Neural cell (in vitro differentiated cells): ENCODE measurements around the gene SIX3. TPM values are rescaled to one million over a fixed set of nuclear protein-coding genes. Genes with fewer than 3 reads are reported as not detected.

Source experiments
- H2AFZ ChIP-seq: fragments of 200-600, 300-800 bp; sonication (generic), shearing (Covaris generic); 2 replicates; pipeline ENCODE4 v1.6.0; 2014; ENCODE audit warnings: low read depth, mild to moderate bottlenecking, antibody characterized with exemption, low read length, moderate library complexity
- H3F3A ChIP-seq: fragments of 200-600 bp; shearing (Covaris generic); 2 replicates; pipeline ENCODE4 v1.6.1; 2016; ENCODE audit warnings: mild to moderate bottlenecking, moderate library complexity, mixed read lengths, antibody characterized with exemption, low read length; ENCODE audit not compliant: insufficient read depth, poor library complexity, severe bottlenecking
- H3K27ac ChIP-seq: fragments of 200-600, 300-800 bp; sonication (generic), shearing (Covaris generic); 2 replicates; pipeline ENCODE4 v1.5.1; 2014; ENCODE audit warnings: mild to moderate bottlenecking, low read length, moderate library complexity
- H3K27me3 ChIP-seq: fragments of 300-800, 200-600 bp; sonication (generic), shearing (Covaris generic); 2 replicates; pipeline ENCODE4 v1.6.0; 2014; ENCODE audit warnings: mild to moderate bottlenecking, low read depth, low read length, moderate library complexity; ENCODE audit not compliant: insufficient read depth
- H3K36me3 ChIP-seq: fragments of 300-800, 200-600 bp; sonication (generic), shearing (Covaris generic); 2 replicates; pipeline ENCODE4 v1.5.1; 2014; ENCODE audit warnings: mild to moderate bottlenecking, antibody characterized with exemption, low read length, moderate library complexity; ENCODE audit not compliant: insufficient read depth
- H3K4me2 ChIP-seq: fragments of 300-800, 200-600 bp; sonication (generic), shearing (Covaris generic); 2 replicates; pipeline ENCODE4 v1.6.0; 2014; ENCODE audit warnings: mild to moderate bottlenecking, low read length
- H3K4me3 ChIP-seq: fragments of 300-800, 200-600 bp; sonication (generic), shearing (Covaris generic); 2 replicates; pipeline ENCODE4 v1.5.1; 2014; ENCODE audit warnings: mild to moderate bottlenecking, low read length, moderate library complexity
- H3K79me2 ChIP-seq: fragments of 200-600 bp; shearing (Covaris generic); replicated peaks from 2 replicates; pipeline ENCODE4 v1.6.0; 2014; ENCODE audit warnings: mild to moderate bottlenecking, low read length, moderate library complexity; ENCODE audit not compliant: insufficient read depth
- H3K9ac ChIP-seq: fragments of 300-800, 200-600 bp; sonication (generic), shearing (Covaris generic); 2 replicates; pipeline ENCODE4 v1.6.1; 2016; ENCODE audit warnings: mild to moderate bottlenecking, low read length, mixed read lengths
- H3K9me2 ChIP-seq: fragments of 200-600 bp; shearing (Covaris generic); 2 replicates; pipeline ENCODE4 v1.6.1; 2016; ENCODE audit warnings: mild to moderate bottlenecking, low read length, mixed read lengths; ENCODE audit not compliant: insufficient read depth
- H3K9me3 ChIP-seq: fragments of 200-600, 300-800 bp; sonication (generic), shearing (Covaris generic); 2 replicates; pipeline ENCODE4 v1.6.1; 2016; ENCODE audit warnings: mild to moderate bottlenecking, mixed run types, low read length, moderate library complexity, mixed read lengths
- H4K20me1 ChIP-seq: fragments of 200-600 bp; shearing (Covaris generic); 2 replicates; pipeline ENCODE4 v1.6.1; 2016; ENCODE audit warnings: mild to moderate bottlenecking, mixed run types; ENCODE audit not compliant: insufficient read depth
- CTCF ChIP-seq: fragments of 450-650 bp; IDR thresholded peaks from 2 replicates; pipeline ENCODE4 v1.5.1; 2014; ENCODE audit warnings: antibody characterized with exemption, mild to moderate bottlenecking, moderate library complexity; ENCODE audit not compliant: poor library complexity, severe bottlenecking
- EP300 ChIP-seq: fragments of 450-650 bp; conservative IDR thresholded peaks from 2 replicates; pipeline ENCODE4 v1.6.1; 2014; ENCODE audit warnings: antibody characterized with exemption, mild to moderate bottlenecking, moderate library complexity; ENCODE audit not compliant: poor library complexity, severe bottlenecking
- EZH2 ChIP-seq: fragments of 200-600, 300-800 bp; shearing (Covaris generic), sonication (generic); IDR thresholded peaks from 2 replicates; pipeline ENCODE4 v1.6.1; 2014; ENCODE audit warnings: antibody characterized with exemption, low read length, borderline replicate concordance, mild to moderate bottlenecking; ENCODE audit not compliant: insufficient read depth, poor library complexity, severe bottlenecking
- MXI1 ChIP-seq: fragments of 450-650 bp; conservative IDR thresholded peaks from 2 replicates; pipeline ENCODE4 v1.6.1; 2014; ENCODE audit warnings: antibody characterized with exemption, mild to moderate bottlenecking; ENCODE audit not compliant: poor library complexity, severe bottlenecking
- POLR2AphosphoS5 ChIP-seq: IDR thresholded peaks from 2 replicates; pipeline ENCODE4 v1.6.1; 2012
- RAD21 ChIP-seq: fragments of 450-650 bp; conservative IDR thresholded peaks from 2 replicates; pipeline ENCODE4 v1.6.1; 2014; ENCODE audit warnings: antibody characterized with exemption, mild to moderate bottlenecking, moderate library complexity
- REST ChIP-seq: IDR thresholded peaks from 2 replicates; pipeline ENCODE4 v1.6.1; 2012; ENCODE audit warnings: borderline replicate concordance
- SMC3 ChIP-seq: fragments of 450-650 bp; conservative IDR thresholded peaks from 2 replicates; pipeline ENCODE4 v1.6.1; 2014; ENCODE audit warnings: antibody characterized with exemption, mild to moderate bottlenecking, moderate library complexity; ENCODE audit not compliant: poor library complexity
- TAF1 ChIP-seq: IDR thresholded peaks from 2 replicates; pipeline ENCODE4 v1.6.1; 2012; ENCODE audit warnings: low read depth
- polyA plus RNA-seq: library from polyadenylated mRNA; depleted of rRNA; stranded (reverse); fragments of >200 nt; gene quantifications from 2 replicates; pipeline ENCODE4 v1.2.3, GENCODE V29; 2014

SIX3 gene
- polyA plus RNA-seq, 1 donor from 2014 or later, result 8.7 TPM

GRCh38 chr2:44952143-44952805 lies 10.8 kb downstream of the SIX3 start:
- Histone ChIP-seq H3K9me3 (no peaks in the 10 kb centered on the region), H3K4me3 (no peak overlapping the region), H4K20me1 (no peaks in the 10 kb centered on the region), H3K9ac (no peak overlapping the region), H3K9me2 (no peaks in the 10 kb centered on the region), H3K27me3 (peaks cover 49% of the 10 kb centered on the region), H3K36me3 (no peaks in the 10 kb centered on the region), H3F3A (no peaks in the 10 kb centered on the region), H2AFZ (no peak overlapping the region), H3K27ac (no peak overlapping the region), H3K4me2 (no peak overlapping the region), H3K79me2 (peaks cover 37% of the 10 kb centered on the region)
- TF ChIP-seq RAD21, result peak; percentile 13
- no peak for TF ChIP-seq POLR2AphosphoS5
- TF ChIP-seq CTCF, result peak; percentile 66
- TF ChIP-seq SMC3, result peak; percentile 31

- no peak overlapping the region for H3K4me2 ChIP-seq
These were observed 11.4 kb downstream of the SIX3 start for GRCh38 chr2:44952806-44953498.

GRCh38 chr2:44953499-44953883 lies 12.0 kb downstream of the SIX3 start:
- Histone ChIP-seq H3F3A (no peaks in the 10 kb centered on the region), H3K4me2 (no peak overlapping the region), H3K9me2 (no peaks in the 10 kb centered on the region), H4K20me1 (no peaks in the 10 kb centered on the region), H3K27me3 (peaks cover 45% of the 10 kb centered on the region), H3K4me3 (no peak overlapping the region), H2AFZ (no peak overlapping the region), H3K9me3 (no peaks in the 10 kb centered on the region), H3K27ac (no peak overlapping the region), H3K36me3 (no peaks in the 10 kb centered on the region), H3K9ac (no peak overlapping the region), H3K79me2 (peaks cover 25% of the 10 kb centered on the region)
- TF ChIP-seq RAD21, result no peak
- no peak for TF ChIP-seq REST
- no peak for TF ChIP-seq EP300
- TF ChIP-seq POLR2AphosphoS5, result no peak
- TF ChIP-seq EZH2, result no peak
- no peak for TF ChIP-seq TAF1
- no peak for TF ChIP-seq MXI1
- TF ChIP-seq SMC3, result no peak
- TF ChIP-seq CTCF, result no peak

More at GRCh38 chr2:44952806-44953498, 11.4 kb downstream of the SIX3 start:
- Histone ChIP-seq H3K9me3 (no peaks in the 10 kb centered on the region), H3K9ac (no peak overlapping the region), H3K4me3 (no peak overlapping the region), H3K27ac (no peak overlapping the region), H3F3A (no peaks in the 10 kb centered on the region), H3K79me2 (peaks cover 30% of the 10 kb centered on the region), H3K27me3 (peaks cover 45% of the 10 kb centered on the region), H3K9me2 (no peaks in the 10 kb centered on the region), H2AFZ (no peak overlapping the region), H3K36me3 (no peaks in the 10 kb centered on the region), H4K20me1 (no peaks in the 10 kb centered on the region)
- TF ChIP-seq TAF1 (no peak), POLR2AphosphoS5 (no peak)
